SK-N-SH treated with all-trans-retinoic acid at 6 μM for 48 hours (cell line): ENCODE measurements around the gene MYL9.

Experiments used
- ATAC-seq: fragments of 200-7000 bp; cut with Tn5 transposase; 3 replicates; pipeline ENCODE4 v1.9.1; 2020; ENCODE audit warnings: mild to moderate bottlenecking, moderate library complexity
- BACH2 ChIP-seq: fragments of 250-450 bp; sonication (Bioruptor Pico); IDR thresholded peaks from 2 replicates; pipeline ENCODE4 v1.9.0; 2021; ENCODE audit warnings: mild to moderate bottlenecking, borderline replicate concordance
- CREB5 ChIP-seq: fragments of 250-450 bp; sonication (Bioruptor Pico); IDR thresholded peaks from 2 replicates; pipeline ENCODE4 v1.5.1; 2020; ENCODE audit warnings: low read depth, mild to moderate bottlenecking, moderate library complexity
- CSDC2 ChIP-seq: fragments of 250-450 bp; sonication (Bioruptor Pico); IDR thresholded peaks from 2 replicates; pipeline ENCODE4 v1.5.0; 2020; ENCODE audit warnings: mild to moderate bottlenecking, moderate library complexity
- GLIS3 ChIP-seq: fragments of 250-450 bp; sonication (Bioruptor Pico); IDR thresholded peaks from 2 replicates; pipeline ENCODE4 v1.5.0; 2020; ENCODE audit warnings: mild to moderate bottlenecking, moderate library complexity
- ISL1 ChIP-seq: fragments of 250-450 bp; sonication (Bioruptor Pico); IDR thresholded peaks from 2 replicates; pipeline ENCODE4 v2.1.2; 2022; ENCODE audit warnings: mild to moderate bottlenecking, moderate library complexity
- OSR1 ChIP-seq: fragments of 250-450 bp; sonication (Bioruptor Pico); IDR thresholded peaks from 2 replicates; pipeline ENCODE4 v1.8.0; 2022; ENCODE audit warnings: moderate library complexity, mild to moderate bottlenecking, inconsistent platforms
- RARB ChIP-seq: fragments of 250-450 bp; sonication (Bioruptor Pico); IDR thresholded peaks from 2 replicates; pipeline ENCODE4 v1.8.0; 2021; ENCODE audit warnings: mild to moderate bottlenecking, moderate library complexity
- TOX ChIP-seq: fragments of 250-450 bp; sonication (Bioruptor Pico); IDR thresholded peaks from 2 replicates; pipeline ENCODE4 v1.8.0; 2021; ENCODE audit warnings: mild to moderate bottlenecking, moderate library complexity, borderline replicate concordance
- TSHZ2 ChIP-seq: fragments of 250-450 bp; sonication (Bioruptor Pico); IDR thresholded peaks from 2 replicates; pipeline ENCODE4 v1.5.0; 2020; ENCODE audit warnings: mild to moderate bottlenecking, moderate library complexity
- ZFP30 ChIP-seq: fragments of 450-650 bp; formaldehyde crosslinking; IDR thresholded peaks from 2 replicates; pipeline ENCODE4 v1.5.0; 2022; ENCODE audit warnings: mild to moderate bottlenecking, moderate library complexity
- ZNF565 ChIP-seq: fragments of 450-650 bp; formaldehyde crosslinking; conservative IDR thresholded peaks from 2 replicates; pipeline ENCODE4 v1.5.0; 2020; ENCODE audit warnings: low read depth, mild to moderate bottlenecking, moderate library complexity
- ZNF70 ChIP-seq: fragments of 450-650 bp; formaldehyde crosslinking; IDR thresholded peaks from 2 replicates; pipeline ENCODE4 v1.5.0; 2020; ENCODE audit warnings: mild to moderate bottlenecking, moderate library complexity
- ZNF8 ChIP-seq: fragments of 450-650 bp; formaldehyde crosslinking; IDR thresholded peaks from 2 replicates; pipeline ENCODE4 v1.5.0; 2020; ENCODE audit warnings: mild to moderate bottlenecking, moderate library complexity
- TF ChIP-seq, protein P1 (sequence below): fragments of 250-450 bp; sonication (Bioruptor Pico); IDR thresholded peaks from 2 replicates; pipeline ENCODE4 v1.5.1; 2021; ENCODE audit warnings: mild to moderate bottlenecking, moderate library complexity
- TF ChIP-seq, protein P2 (sequence below): fragments of 250-450 bp; sonication (Bioruptor Pico); IDR thresholded peaks from 2 replicates; pipeline ENCODE4 v1.8.0; 2021; ENCODE audit warnings: low read depth, mild to moderate bottlenecking, moderate library complexity, borderline replicate concordance

The MYL9 gene

GRCh38 chr20:36496707-36497669, 44.3 kb upstream of the MYL9 start:
- no peak for TF ChIP-seq BACH2 (CRISPR knock-in tag)
- no peak for TF ChIP-seq RARB
- TF ChIP-seq, protein P1, sequence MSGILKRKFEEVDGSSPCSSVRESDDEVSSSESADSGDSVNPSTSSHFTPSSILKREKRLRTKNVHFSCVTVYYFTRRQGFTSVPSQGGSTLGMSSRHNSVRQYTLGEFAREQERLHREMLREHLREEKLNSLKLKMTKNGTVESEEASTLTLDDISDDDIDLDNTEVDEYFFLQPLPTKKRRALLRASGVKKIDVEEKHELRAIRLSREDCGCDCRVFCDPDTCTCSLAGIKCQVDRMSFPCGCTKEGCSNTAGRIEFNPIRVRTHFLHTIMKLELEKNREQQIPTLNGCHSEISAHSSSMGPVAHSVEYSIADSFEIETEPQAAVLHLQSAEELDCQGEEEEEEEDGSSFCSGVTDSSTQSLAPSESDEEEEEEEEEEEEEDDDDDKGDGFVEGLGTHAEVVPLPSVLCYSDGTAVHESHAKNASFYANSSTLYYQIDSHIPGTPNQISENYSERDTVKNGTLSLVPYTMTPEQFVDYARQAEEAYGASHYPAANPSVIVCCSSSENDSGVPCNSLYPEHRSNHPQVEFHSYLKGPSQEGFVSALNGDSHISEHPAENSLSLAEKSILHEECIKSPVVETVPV (CRISPR knock-in tag) = no peak
- TF ChIP-seq ZNF565 (CRISPR knock-in tag) = no peak
- no peak for TF ChIP-seq TOX (CRISPR knock-in tag)
- TF ChIP-seq GLIS3 (CRISPR knock-in tag) = no peak
- TF ChIP-seq CREB5 (CRISPR knock-in tag) = no peak
- ATAC-seq = no peak

- TF ChIP-seq ZFP30 (no peak), CREB5 (CRISPR knock-in tag) (no peak), ZNF565 (CRISPR knock-in tag) (no peak), ZNF8 (CRISPR knock-in tag) (no peak), CSDC2 (CRISPR knock-in tag) (no peak), ISL1 (CRISPR knock-in tag) (no peak), TSHZ2 (CRISPR knock-in tag) (no peak), OSR1 (no peak), ZNF70 (CRISPR knock-in tag) (no peak), TOX (CRISPR knock-in tag) (no peak), BACH2 (CRISPR knock-in tag) (no peak)
- TF ChIP-seq, protein P2, sequence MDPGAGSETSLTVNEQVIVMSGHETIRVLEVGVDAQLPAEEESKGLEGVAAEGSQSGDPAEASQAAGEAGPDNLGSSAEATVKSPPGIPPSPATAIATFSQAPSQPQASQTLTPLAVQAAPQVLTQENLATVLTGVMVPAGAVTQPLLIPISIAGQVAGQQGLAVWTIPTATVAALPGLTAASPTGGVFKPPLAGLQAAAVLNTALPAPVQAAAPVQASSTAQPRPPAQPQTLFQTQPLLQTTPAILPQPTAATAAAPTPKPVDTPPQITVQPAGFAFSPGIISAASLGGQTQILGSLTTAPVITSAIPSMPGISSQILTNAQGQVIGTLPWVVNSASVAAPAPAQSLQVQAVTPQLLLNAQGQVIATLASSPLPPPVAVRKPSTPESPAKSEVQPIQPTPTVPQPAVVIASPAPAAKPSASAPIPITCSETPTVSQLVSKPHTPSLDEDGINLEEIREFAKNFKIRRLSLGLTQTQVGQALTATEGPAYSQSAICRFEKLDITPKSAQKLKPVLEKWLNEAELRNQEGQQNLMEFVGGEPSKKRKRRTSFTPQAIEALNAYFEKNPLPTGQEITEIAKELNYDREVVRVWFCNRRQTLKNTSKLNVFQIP (CRISPR knock-in tag) = no peak
- ATAC-seq = no peak
Observed at GRCh38 chr20:36497856-36498255, 43.5 kb upstream of the MYL9 start.

GRCh38 chr20:36498386-36499179, 42.7 kb upstream of the MYL9 start:
- ATAC-seq = no peak
- TF ChIP-seq, protein P1 (CRISPR knock-in tag) = no peak
